Keratinocyte (primary cell): ENCODE data around the gene EFCAB10.

Experiments used
- EZH2 ChIP-seq: IDR thresholded peaks from one replicate; pipeline ENCODE4 v1.6.1; 2012; ENCODE audit warnings: inconsistent platforms, mild to moderate bottlenecking, low read length, moderate library complexity
- TF ChIP-seq, protein P1 (sequence below), 3 experiments: IDR thresholded peaks in 1 of 3; conservative IDR thresholded peaks in 1 of 3; optimal IDR thresholded peaks in 1 of 3; 2 replicates in 2 of 3; 3 replicates in 1 of 3; pipeline versions ENCODE3 to v1.5.1; 2011; ENCODE audit warnings: low read length in 3 of 3, mild to moderate bottlenecking in 3 of 3, moderate library complexity in 2 of 3, control low read depth in 1 of 3, inconsistent platforms in 1 of 3; ENCODE audit not compliant: insufficient read depth in 2 of 3; ENCODE audit errors: extremely low read depth in 1 of 3

DNA sequence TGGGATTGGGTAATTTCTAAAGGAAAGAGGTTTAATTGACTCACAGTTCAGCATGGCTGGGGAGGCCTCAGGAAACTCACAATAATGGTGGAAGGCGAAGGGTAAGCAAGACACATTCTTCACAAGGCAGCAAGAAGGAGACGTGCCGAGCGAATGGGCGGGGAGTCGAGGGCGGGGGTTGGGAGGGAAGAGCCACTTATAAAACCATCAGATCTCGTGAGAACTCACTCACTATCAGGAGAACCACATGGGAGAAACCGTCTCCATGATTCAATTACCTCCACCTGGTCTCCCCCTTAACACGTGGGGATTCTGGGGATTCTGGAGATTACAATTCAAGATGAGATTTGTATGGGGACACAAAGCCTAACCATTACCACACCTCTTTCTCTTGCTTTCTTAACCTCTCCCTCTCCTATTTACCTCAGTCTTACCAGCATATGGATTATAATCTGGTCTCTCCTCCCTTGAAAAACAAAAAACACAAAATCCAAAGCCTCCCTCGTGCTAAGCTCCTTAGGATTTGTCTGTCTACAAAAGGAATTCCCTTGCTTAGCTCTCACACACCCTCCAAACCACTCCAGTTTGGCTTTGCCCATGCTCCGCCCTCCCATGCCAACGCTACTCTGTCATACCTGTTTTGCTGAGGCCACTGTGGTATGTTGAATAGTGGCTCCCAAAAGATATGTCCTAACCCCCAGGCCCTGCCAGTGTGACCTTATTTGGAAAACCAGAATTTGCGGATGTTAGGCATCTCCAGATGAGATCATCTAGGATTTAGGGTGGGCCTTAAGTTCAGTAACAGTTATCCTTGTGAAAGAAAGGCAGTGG, 19.6 kb upstream of the EFCAB10 start:
- no peak for TF ChIP-seq EZH2
- TF ChIP-seq, protein P1, sequence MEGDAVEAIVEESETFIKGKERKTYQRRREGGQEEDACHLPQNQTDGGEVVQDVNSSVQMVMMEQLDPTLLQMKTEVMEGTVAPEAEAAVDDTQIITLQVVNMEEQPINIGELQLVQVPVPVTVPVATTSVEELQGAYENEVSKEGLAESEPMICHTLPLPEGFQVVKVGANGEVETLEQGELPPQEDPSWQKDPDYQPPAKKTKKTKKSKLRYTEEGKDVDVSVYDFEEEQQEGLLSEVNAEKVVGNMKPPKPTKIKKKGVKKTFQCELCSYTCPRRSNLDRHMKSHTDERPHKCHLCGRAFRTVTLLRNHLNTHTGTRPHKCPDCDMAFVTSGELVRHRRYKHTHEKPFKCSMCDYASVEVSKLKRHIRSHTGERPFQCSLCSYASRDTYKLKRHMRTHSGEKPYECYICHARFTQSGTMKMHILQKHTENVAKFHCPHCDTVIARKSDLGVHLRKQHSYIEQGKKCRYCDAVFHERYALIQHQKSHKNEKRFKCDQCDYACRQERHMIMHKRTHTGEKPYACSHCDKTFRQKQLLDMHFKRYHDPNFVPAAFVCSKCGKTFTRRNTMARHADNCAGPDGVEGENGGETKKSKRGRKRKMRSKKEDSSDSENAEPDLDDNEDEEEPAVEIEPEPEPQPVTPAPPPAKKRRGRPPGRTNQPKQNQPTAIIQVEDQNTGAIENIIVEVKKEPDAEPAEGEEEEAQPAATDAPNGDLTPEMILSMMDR (optimal IDR thresholded peaks at IDR 0.05 in 1 of 3, IDR thresholded peaks at IDR 0.05 in 1 of 3, conservative IDR thresholded peaks at IDR 0.05 in 1 of 3; ENCODE audit: extremely low read depth in 1 of 3, insufficient read depth in 2 of 3, low read length in 3 of 3): no peak
